Activated T-cell treated with anti-CD3 and anti-CD28 coated beads, Interleukin-2, amount 50 U/mL, for 72 hours (primary cell): ENCODE measurements around the gene TRDMT1. TPM values are rescaled to one million over a fixed set of nuclear protein-coding genes. Genes with fewer than 3 reads are reported as not detected.

Experiments
- ATAC-seq, 2 donors: fragments of 150-1000 bp; cut with Tn5 transposase; replicated peaks in 1 of 2; 2 replicates each; pipeline ENCODE4 v1.10.0; 2021; ENCODE audit warnings: moderate library complexity in 2 of 2, mild to moderate bottlenecking in 1 of 2
- DNase-seq, 2 donors: peaks; one replicate each; pipeline ENCODE4 v3.0.0; 2021 to 2022; ENCODE audit warnings: mixed read lengths in 1 of 2
- H3K27ac Mint-ChIP-seq: one replicate; pipeline ENCODE4 v1.8.0; 2022; ENCODE audit warnings: mild to moderate bottlenecking, moderate library complexity, mixed read lengths
- H3K27me3 Mint-ChIP-seq: one replicate; pipeline ENCODE4 v1.8.0; 2022; ENCODE audit warnings: low read depth, mixed read lengths
- H3K36me3 Mint-ChIP-seq, 2 donors: one replicate each; pipeline ENCODE4 v1.8.0; 2022; ENCODE audit warnings: mixed read lengths in 2 of 2, mild to moderate bottlenecking in 1 of 2; ENCODE audit not compliant: insufficient read depth in 2 of 2
- H3K4me1 Mint-ChIP-seq: one replicate; pipeline ENCODE4 v1.8.0; 2022; ENCODE audit warnings: low read depth, mixed read lengths
- H3K4me3 Mint-ChIP-seq, 2 donors: one replicate each; pipeline ENCODE4 v1.8.0; 2022; ENCODE audit warnings: mild to moderate bottlenecking in 2 of 2, mixed read lengths in 2 of 2, moderate library complexity in 2 of 2
- H3K9me3 Mint-ChIP-seq, 2 donors: one replicate each; pipeline ENCODE4 v1.8.0; 2022; ENCODE audit warnings: mixed read lengths in 2 of 2
- total RNA-seq, 2 donors: library from RNA; stranded (reverse); gene quantifications; one replicate each; pipeline ENCODE4 v1.2.3, GENCODE V29; 2022

TRDMT1 gene
- total RNA-seq, 2 donors from 2014 or later = 5.5 to 8.7 TPM

- H3K36me3 Mint-ChIP-seq = no peaks in the 10 kb centered on the region
- no peak overlapping the region for H3K27ac Mint-ChIP-seq
- H3K9me3 Mint-ChIP-seq = no peaks in the 10 kb centered on the region
- no peak overlapping the region for H3K4me3 Mint-ChIP-seq
- peaks cover 7% of the 10 kb centered on the region for H3K4me1 Mint-ChIP-seq
- no peaks in the 10 kb centered on the region for H3K27me3 Mint-ChIP-seq
- DNase-seq (no peak), ATAC-seq (peak; percentile 67 to 70)
Measured at GRCh38 chr10:17109475-17110207, 91.8 kb downstream of the TRDMT1 start.

DNA sequence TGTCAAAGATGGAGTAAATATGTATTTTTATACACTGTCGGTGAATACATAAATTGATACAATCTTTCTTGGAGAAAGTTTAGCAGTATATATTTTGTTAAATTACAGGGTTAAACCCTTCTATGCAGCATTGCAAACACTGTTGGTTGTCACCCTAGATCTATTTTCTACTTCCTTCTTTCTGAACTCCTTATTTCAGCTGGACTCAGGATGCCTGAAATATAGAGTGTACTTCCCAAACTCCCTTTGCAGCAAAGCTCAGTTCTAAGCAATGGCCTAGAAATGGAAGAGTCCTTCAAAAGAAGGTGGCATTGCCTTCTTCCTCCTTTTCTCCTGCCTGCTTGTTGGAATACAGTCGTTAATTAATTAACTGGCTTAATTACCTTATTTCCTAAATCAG lies 92.4 kb downstream of the TRDMT1 start:
- H3K4me1 Mint-ChIP-seq = peaks cover 7% of the 10 kb centered on the region
- H3K4me3 Mint-ChIP-seq = no peak overlapping the region
- no peaks in the 10 kb centered on the region for H3K27me3 Mint-ChIP-seq
- H3K36me3 Mint-ChIP-seq = no peaks in the 10 kb centered on the region
- no peak overlapping the region for H3K27ac Mint-ChIP-seq
- ATAC-seq = no peak
- no peaks in the 10 kb centered on the region for H3K9me3 Mint-ChIP-seq
- DNase-seq = no peak

- Mint-ChIP-seq H3K27ac (no peak overlapping the region), H3K4me3 (no peak overlapping the region), H3K36me3 (no peaks in the 10 kb centered on the region)
Measured at GRCh38 chr10:17106991-17107390, 94.5 kb downstream of the TRDMT1 start.

DNA sequence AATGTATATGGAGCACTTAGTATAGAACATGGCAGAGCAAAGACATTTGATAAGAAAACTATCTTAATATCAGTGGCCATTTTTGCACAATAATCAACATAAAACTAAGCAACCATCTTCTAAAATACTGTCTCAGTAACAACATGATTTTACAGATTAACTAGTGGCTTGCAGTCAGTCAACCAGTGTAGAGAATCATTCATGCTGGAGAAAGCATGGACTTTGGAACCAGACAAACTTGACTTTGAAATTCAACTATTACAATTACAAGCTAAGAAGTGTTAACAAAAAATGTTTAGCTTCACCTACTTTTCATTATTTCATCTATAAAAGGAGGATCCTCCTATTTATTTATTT lies 99.6 kb downstream of the TRDMT1 start:
- Mint-ChIP-seq H3K27ac (no peak overlapping the region), H3K4me1 (peaks cover 3% of the 10 kb centered on the region), H3K36me3 (no peaks in the 10 kb centered on the region), H3K27me3 (no peaks in the 10 kb centered on the region), H3K9me3 (peaks cover 0 to under 1% of the 10 kb centered on the region in 2 donors), H3K4me3 (no peak overlapping the region)
- no peak for ATAC-seq
- DNase-seq = no peak

More at GRCh38 chr10:17106991-17107390, 94.5 kb downstream of the TRDMT1 start:
- Mint-ChIP-seq H3K4me1 (peaks cover 7% of the 10 kb centered on the region), H3K9me3 (no peaks in the 10 kb centered on the region), H3K27me3 (no peaks in the 10 kb centered on the region)
- ATAC-seq (no peak), DNase-seq (no peak)

DNA sequence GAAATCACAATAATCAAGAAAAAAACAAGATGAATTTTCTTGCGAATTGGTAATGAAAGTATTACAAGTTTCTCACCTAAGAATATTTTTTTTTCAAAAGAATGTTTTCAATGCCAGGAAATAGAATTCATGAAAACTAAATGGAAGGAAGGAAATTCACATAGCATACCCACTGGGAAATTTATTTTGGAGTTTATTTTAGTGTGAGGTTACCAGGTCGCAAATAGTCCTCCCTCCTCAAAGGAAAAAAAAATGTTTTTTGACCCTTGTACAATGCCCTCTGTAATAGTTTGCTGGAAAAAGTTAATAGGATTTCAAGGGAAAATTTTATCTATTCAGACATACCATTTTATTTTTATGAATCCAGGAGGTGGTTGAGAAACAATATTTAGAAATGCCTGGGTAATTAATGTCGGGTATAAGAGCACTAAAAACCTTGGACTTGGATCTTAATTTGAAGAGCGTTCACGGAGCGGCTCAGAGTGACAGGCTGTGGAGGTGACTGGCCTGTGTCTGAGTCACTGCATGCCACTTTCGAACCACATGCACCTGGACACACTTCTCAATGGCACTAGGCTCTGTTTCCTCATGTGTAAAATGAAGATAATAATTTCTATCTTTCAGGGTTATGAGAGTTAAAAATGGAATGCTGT lies 100.1 kb downstream of the TRDMT1 start:
- no peak for ATAC-seq
- Mint-ChIP-seq H3K4me1 (peaks cover 6% of the 10 kb centered on the region), H3K4me3 (no peak overlapping the region), H3K27ac (no peak overlapping the region), H3K9me3 (peaks cover 0 to 2% of the 10 kb centered on the region in 2 donors), H3K36me3 (no peaks in the 10 kb centered on the region), H3K27me3 (no peaks in the 10 kb centered on the region)
- DNase-seq = no peak

GRCh38 chr10:17100586-17100985 lies 100.9 kb downstream of the TRDMT1 start:
- DNase-seq (no peak), ATAC-seq (no peak)
- Mint-ChIP-seq H3K36me3 (no peaks in the 10 kb centered on the region), H3K4me3 (no peak overlapping the region), H3K27ac (no peak overlapping the region), H3K9me3 (peaks cover 0 to 5% of the 10 kb centered on the region in 2 donors), H3K4me1 (peaks cover 6% of the 10 kb centered on the region), H3K27me3 (no peaks in the 10 kb centered on the region)

DNA sequence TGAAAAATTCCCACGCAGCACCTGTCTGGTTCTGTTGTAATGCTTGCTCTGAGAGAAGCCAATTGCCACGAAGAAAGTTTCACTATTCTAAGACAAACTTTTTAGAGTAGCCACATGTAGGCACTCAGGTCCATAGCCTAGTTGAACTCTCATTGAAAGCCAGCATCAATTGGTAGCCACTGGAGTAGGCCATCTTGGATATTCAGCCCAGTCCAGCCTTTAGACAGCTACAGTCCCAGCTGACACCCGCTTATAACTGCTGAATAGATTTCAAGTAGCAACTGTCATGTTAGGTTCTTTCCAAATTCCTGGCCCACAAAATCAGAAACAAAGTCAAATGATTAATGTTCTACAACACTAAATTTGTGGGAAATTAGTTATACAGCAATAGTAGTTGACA lies 103.5 kb downstream of the TRDMT1 start:
- no peak overlapping the region for H3K27ac Mint-ChIP-seq
- peaks cover 2 to 9% of the 10 kb centered on the region in 2 donors for H3K9me3 Mint-ChIP-seq
- no peak overlapping the region for H3K4me3 Mint-ChIP-seq
- no peaks in the 10 kb centered on the region for H3K27me3 Mint-ChIP-seq
- DNase-seq = no peak
- peaks cover 2 to 8% of the 10 kb centered on the region in 2 donors for H3K36me3 Mint-ChIP-seq
- peaks cover 6% of the 10 kb centered on the region for H3K4me1 Mint-ChIP-seq
- no peak for ATAC-seq

Other genes starting within 250 kb of the TRDMT1 start
- gene CUBN, start 71.9 kb downstream of the TRDMT1 start, total RNA-seq = under 1 TPM; 0.65 to 0.76 TPM
- gene VIM, start 26.6 kb upstream of the TRDMT1 start, total RNA-seq = 100 to 1,000 TPM; 211 to 545 TPM